OCI-M2 (cell line): ENCODE measurements around the gene CACNG6.

Experiments used
- DNase-seq: peaks from one replicate; lab custom pipeline; 2025; ENCODE audit not compliant: unreplicated experiment; lab: John Stamatoyannopoulos, UW

Gene CACNG6

GRCh38 chr19:53966931-53967330 lies 24.5 kb upstream of the CACNG6 start:
- no peak for DNase-seq

- DNase-seq, result no peak
These were observed 22.1 kb upstream of the CACNG6 start for GRCh38 chr19:53969366-53969765.

- peak; percentile 42 for DNase-seq
These were observed 19.8 kb upstream of the CACNG6 start for GRCh38 chr19:53971673-53972072.

- peak; percentile 47 for DNase-seq
These were observed 13.9 kb upstream of the CACNG6 start for GRCh38 chr19:53977429-53977990.

- DNase-seq, result peak; percentile 83
These were observed 13.3 kb upstream of the CACNG6 start for GRCh38 chr19:53977991-53978731.

- DNase-seq, result no peak
These were observed 12.2 kb upstream of the CACNG6 start for GRCh38 chr19:53978975-53979801.

- no peak for DNase-seq
These were observed 10.7 kb upstream of the CACNG6 start for GRCh38 chr19:53980539-53981375.

- no peak for DNase-seq
These were observed 10.0 kb upstream of the CACNG6 start for GRCh38 chr19:53981376-53981951.

GRCh38 chr19:53982001-53982451 lies 9.4 kb upstream of the CACNG6 start:
- no peak for DNase-seq

GRCh38 chr19:53982611-53983010 lies 8.8 kb upstream of the CACNG6 start:
- no peak for DNase-seq

- DNase-seq, result no peak
These were observed 7.8 kb upstream of the CACNG6 start for GRCh38 chr19:53983457-53984289.

GRCh38 chr19:53985863-53986262 lies 5.6 kb upstream of the CACNG6 start:
- DNase-seq, result no peak

- no peak for DNase-seq
These were observed 2.5 kb upstream of the CACNG6 start for GRCh38 chr19:53988981-53989380.

GRCh38 chr19:53989600-53990533 lies 1.6 kb upstream of the CACNG6 start:
- no peak for DNase-seq

- DNase-seq, result no peak
These were observed 774 bp downstream of the CACNG6 start for GRCh38 chr19:53992211-53992610.

- no peak for DNase-seq
These were observed 1.4 kb downstream of the CACNG6 start for GRCh38 chr19:53992815-53993214.

GRCh38 chr19:53993448-53993847 lies 2.0 kb downstream of the CACNG6 start:
- DNase-seq, result no peak

- DNase-seq, result no peak
These were observed 3.4 kb downstream of the CACNG6 start for GRCh38 chr19:53994811-53995210.

GRCh38 chr19:53998223-53998622 lies 6.8 kb downstream of the CACNG6 start:
- DNase-seq, result no peak
